Activated B cell treated with CpG ODN at 0.5 μM for 24 hours (primary cell): ENCODE measurements around the gene MOCS3. TPM values are rescaled to one million over a fixed set of nuclear protein-coding genes. Genes with fewer than 3 reads are reported as not detected.
A peak's percentile ranks its signal among the peaks of the same experiment; 100 is the strongest.

Source experiments
- ATAC-seq: fragments of 200-7000 bp; cut with Tn5 transposase; one replicate; pipeline ENCODE4 v1.10.0; 2021; ENCODE audit warnings: low read depth, mild to moderate bottlenecking, moderate library complexity
- CTCF ChIA-PET: fragments of 350-600 bp; sonication (Branson Sonifier 250); formaldehyde crosslinking; loops from one replicate; lab custom pipeline; 2021; ENCODE audit warnings: antibody characterized with exemption; lab: Charles Lee
- POLR2A ChIA-PET: fragments of 350-600 bp; sonication (Branson Sonifier 250); formaldehyde crosslinking; loops from one replicate; lab custom pipeline; 2021; ENCODE audit warnings: antibody characterized with exemption; lab: Charles Lee
- DNase-seq: peaks from one replicate; pipeline ENCODE4 v3.0.0; 2022
- H3K27ac Mint-ChIP-seq: one replicate; pipeline ENCODE4 v1.8.0; 2020; ENCODE audit warnings: mixed read lengths
- H3K27me3 Mint-ChIP-seq: one replicate; pipeline ENCODE4 v1.8.0; 2021; ENCODE audit warnings: mixed read lengths
- H3K36me3 Mint-ChIP-seq: one replicate; pipeline ENCODE4 v1.8.0; 2021; ENCODE audit warnings: low read depth, mixed read lengths
- H3K4me1 Mint-ChIP-seq: one replicate; pipeline ENCODE4 v1.8.0; 2021; ENCODE audit warnings: mixed read lengths
- H3K4me3 Mint-ChIP-seq: one replicate; pipeline ENCODE4 v1.8.0; 2020; ENCODE audit warnings: mild to moderate bottlenecking, mixed read lengths
- H3K9me3 Mint-ChIP-seq: one replicate; pipeline ENCODE4 v1.8.0; 2020; ENCODE audit warnings: mixed read lengths
- CTCF ChIP-seq: fragments of 200-600 bp; IDR thresholded peaks from one replicate; pipeline ENCODE4 v1.8.0; 2022; ENCODE audit warnings: antibody characterized with exemption, mild to moderate bottlenecking
- intact Hi-C: fragments of 100-400 bp; cut with micrococcal nuclease; formaldehyde crosslinking; loops from one replicate; pipeline ENCODE4 v1.15.1; 2024
- total RNA-seq: library from RNA; stranded (reverse); gene quantifications from 2 replicates; pipeline ENCODE4 v1.2.3, GENCODE V29; 2022

MOCS3 gene
- total RNA-seq, 1 donor from 2014 or later, result 8.1 TPM

GRCh38 chr20:50957276-50957675 lies 1.3 kb upstream of the MOCS3 start:
- Mint-ChIP-seq H3K4me1 (peaks cover 49% of the 10 kb centered on the region), H3K9me3 (no peaks in the 10 kb centered on the region), H3K4me3 (peak overlapping the region; percentile 96), H3K27ac (peak overlapping the region; percentile 99), H3K27me3 (no peaks in the 10 kb centered on the region), H3K36me3 (peaks cover 52% of the 10 kb centered on the region)
- TF ChIP-seq CTCF, result no peak
- ChIA-PET CTCF (interaction anchor here (2.1 to 2.9 kb wide), 2 partner anchors 27 to 163 kb away, joined by 19 to 26 read pairs; partner anchors contain the start of genes ADNP and BCAS4), POLR2A (interaction anchor here (1.0 to 3.1 kb wide), 8 partner anchors 16 to 765 kb away, joined by 3 to 126 read pairs (median 6); partner anchors contain the start of genes ADNP and BCAS4)
- intact Hi-C loops, result no loop called here
- DNase-seq (no peak), ATAC-seq (no peak)

- TF ChIP-seq CTCF, result no peak
- Mint-ChIP-seq H3K4me3 (peak within 1 kb of the TSS; percentile 96), H3K4me1 (peaks cover 49% of the 10 kb centered on the region), H3K9me3 (no peaks in the 10 kb centered on the region), H3K27me3 (no peaks in the 10 kb centered on the region), H3K27ac (peak within 1 kb of the TSS; percentile 99), H3K36me3 (peaks cover 51% of the 10 kb centered on the region)
- ChIA-PET CTCF (interaction anchor here (1.0 to 2.9 kb wide), 5 partner anchors 23 to 167 kb away, joined by 4 to 26 read pairs (median 12); partner anchors contain the start of genes ADNP and BCAS4), POLR2A (interaction anchor here (0.6 to 3.1 kb wide), 24 partner anchors 10 to 1234 kb away, joined by 3 to 126 read pairs (median 4); partner anchors contain the start of genes ADNP, BCAS4, NFATC2 and ZFP64)
- intact Hi-C loops, result loop anchor here (1.0 kb wide), 4 partner anchors 27 to 168 kb away; partner anchors contain the start of gene ADNP
- DNase-seq (peak; percentile 76), ATAC-seq (peak; percentile 84)
Observed at GRCh38 chr20:50957798-50958614, 612 bp upstream of the MOCS3 start, which contains the start of gene DPM1. TSS of gene DPM1 (minus strand) at chr20:50958532. CDS start at chr20:50958523, 9 bp downstream.

GRCh38 chr20:50959543-50960126 lies 1.0 kb downstream of the MOCS3 start:
- no peaks in the 10 kb centered on the region for H3K9me3 Mint-ChIP-seq
- H3K27me3 Mint-ChIP-seq, result no peaks in the 10 kb centered on the region
- peaks cover 49% of the 10 kb centered on the region for H3K4me1 Mint-ChIP-seq
- ChIA-PET POLR2A (interaction anchor here (3.0 to 3.1 kb wide), 2 partner anchors 29 to 169 kb away, joined by 43 to 126 read pairs; partner anchors contain the start of gene ADNP), CTCF (interaction anchor here (1.0 to 1.8 kb wide), 2 partner anchors 165 to 169 kb away, joined by 4 to 12 read pairs; partner anchors contain the start of gene BCAS4)
- peak overlapping the region; percentile 99 for H3K27ac Mint-ChIP-seq
- TF ChIP-seq CTCF, result no peak
- no peak for DNase-seq
- H3K4me3 Mint-ChIP-seq, result peak overlapping the region; percentile 96
- H3K36me3 Mint-ChIP-seq, result peaks cover 35% of the 10 kb centered on the region
- intact Hi-C loops, result no loop called here
- no peak for ATAC-seq

- Mint-ChIP-seq H3K27ac (no peak overlapping the region), H3K4me3 (no peak overlapping the region), H3K27me3 (peaks cover 3% of the 10 kb centered on the region), H3K9me3 (no peaks in the 10 kb centered on the region), H3K4me1 (no peaks in the 10 kb centered on the region), H3K36me3 (peaks cover 2% of the 10 kb centered on the region)
- CTCF ChIA-PET, result no interaction called here
- POLR2A ChIA-PET, result no interaction called here
- TF ChIP-seq CTCF, result no peak
- intact Hi-C loops, result no loop called here
- DNase-seq (no peak), ATAC-seq (no peak)
Observed at GRCh38 chr20:50967586-50967985, 9.0 kb downstream of the MOCS3 start.
